Skin epidermis (tissue), 12 donors: ENCODE results near the gene HSF5.

Experiments
- H3K27ac ChIP-seq, 21 experiments: fragments of 200-600 bp; sonication (generic) in 11 of 21; one replicate each; pipeline ENCODE4 v1.5.0; 2020; ENCODE audit warnings: mild to moderate bottlenecking in 3 of 21, inconsistent platforms in 2 of 21, moderate library complexity in 2 of 21
- H3K4me3 ChIP-seq, 7 experiments: fragments of 200-600 bp; sonication (generic) in 2 of 7; one replicate each; pipeline ENCODE4 v1.5.0; 2020; ENCODE audit warnings: inconsistent platforms in 2 of 7, mild to moderate bottlenecking in 2 of 7, moderate library complexity in 1 of 7

The HSF5 gene

GRCh38 chr17:58487589-58488427, at the start of gene HSF5:
Gene HSF5 (minus strand): TSS chr17:58488408. CDS start chr17:58488274, 134 bp downstream.
- Histone ChIP-seq H3K4me3 (peak within 1 kb of the TSS in 4 of 7 experiments; percentile 12 to 32 (median 20)), H3K27ac (peak within 1 kb of the TSS in 5 of 21 experiments; percentile 12 to 72 (median 29))

GRCh38 chr17:58537266-58537665, 49.1 kb upstream of the HSF5 start:
- H3K4me3 ChIP-seq, result no peak overlapping the region
- H3K27ac ChIP-seq, result no peak overlapping the region

- Histone ChIP-seq H3K4me3 (no peak overlapping the region), H3K27ac (no peak overlapping the region)
Observed at GRCh38 chr17:58536542-58536941, 48.3 kb upstream of the HSF5 start.

GRCh38 chr17:58535431-58535830, 47.2 kb upstream of the HSF5 start:
- H3K4me3 ChIP-seq, result no peak overlapping the region
- no peak overlapping the region for H3K27ac ChIP-seq

GRCh38 chr17:58534901-58535421, 46.8 kb upstream of the HSF5 start:
- Histone ChIP-seq H3K27ac (no peak overlapping the region), H3K4me3 (no peak overlapping the region)

GRCh38 chr17:58534331-58534730, 46.1 kb upstream of the HSF5 start:
- no peak overlapping the region for H3K27ac ChIP-seq
- H3K4me3 ChIP-seq, result no peak overlapping the region

- Histone ChIP-seq H3K27ac (no peak overlapping the region), H3K4me3 (no peak overlapping the region)
Observed at GRCh38 chr17:58533616-58534188, 45.5 kb upstream of the HSF5 start.

- Histone ChIP-seq H3K27ac (no peak overlapping the region), H3K4me3 (peak overlapping the region in 3 of 7 experiments; percentile 38 to 57 (median 50))
Observed at GRCh38 chr17:58532555-58532951, 44.3 kb upstream of the HSF5 start.

GRCh38 chr17:58531661-58532554, 43.7 kb upstream of the HSF5 start:
- Histone ChIP-seq H3K4me3 (peak overlapping the region; percentile 33 to 57 (median 35)), H3K27ac (peak overlapping the region in 8 of 21 experiments; percentile 5 to 40 (median 24))

GRCh38 chr17:58531122-58531521, 42.9 kb upstream of the HSF5 start:
- H3K27ac ChIP-seq, result peak overlapping the region in 3 of 21 experiments; percentile 18 to 26 (median 22)

GRCh38 chr17:58530655-58531054, 42.4 kb upstream of the HSF5 start:
- H3K4me3 ChIP-seq, result no peak overlapping the region
- H3K27ac ChIP-seq, result peak overlapping the region in 1 of 21 experiments; percentile 18

More at GRCh38 chr17:58531122-58531521, 42.9 kb upstream of the HSF5 start:
- peak overlapping the region in 6 of 7 experiments; percentile 33 to 57 (median 36) for H3K4me3 ChIP-seq

- H3K4me3 ChIP-seq, result no peak overlapping the region
- peak overlapping the region in 2 of 21 experiments; percentile 45 to 54 for H3K27ac ChIP-seq
Observed at GRCh38 chr17:58529275-58529674, 41.1 kb upstream of the HSF5 start.

GRCh38 chr17:58528443-58528842, 40.2 kb upstream of the HSF5 start:
- H3K4me3 ChIP-seq, result no peak overlapping the region
- H3K27ac ChIP-seq, result peak overlapping the region in 8 of 21 experiments; percentile 5 to 54 (median 34)

GRCh38 chr17:58527949-58528348, 39.7 kb upstream of the HSF5 start:
- Histone ChIP-seq H3K27ac (peak overlapping the region in 9 of 21 experiments; percentile 5 to 80 (median 28)), H3K4me3 (no peak overlapping the region)

- H3K4me3 ChIP-seq, result no peak overlapping the region
- H3K27ac ChIP-seq, result peak overlapping the region in 15 of 21 experiments; percentile 5 to 80 (median 29)
Observed at GRCh38 chr17:58527306-58527705, 39.1 kb upstream of the HSF5 start.

GRCh38 chr17:58525239-58525638, 37.0 kb upstream of the HSF5 start:
- Histone ChIP-seq H3K4me3 (no peak overlapping the region), H3K27ac (peak overlapping the region in 18 of 21 experiments; percentile 26 to 86 (median 58))

- Histone ChIP-seq H3K4me3 (no peak overlapping the region), H3K27ac (no peak overlapping the region)
Observed at GRCh38 chr17:58521680-58522079, 33.5 kb upstream of the HSF5 start.

- H3K27ac ChIP-seq, result no peak overlapping the region
- no peak overlapping the region for H3K4me3 ChIP-seq
Observed at GRCh38 chr17:58520843-58521430, 32.7 kb upstream of the HSF5 start.

GRCh38 chr17:58517928-58518609, 29.9 kb upstream of the HSF5 start:
- peak overlapping the region; percentile 55 to 64 (median 63) for H3K4me3 ChIP-seq
- H3K27ac ChIP-seq, result peak overlapping the region in 20 of 21 experiments; percentile 84 to 96 (median 90)
